Osteoblast (primary cell): ENCODE measurements around the gene MFSD11. TPM values are rescaled to one million over a fixed set of nuclear protein-coding genes. Genes with fewer than 3 reads are reported as not detected.
"Not testable (repeated sequence)": the region's sequence is repeated elsewhere in the genome, so short reads cannot be mapped to it uniquely, and the experiment has no call there.

Source experiments
- DNase-seq: peaks from one replicate; pipeline ENCODE4 v3.0.0; 2011; ENCODE audit warnings: low spot score, mixed read lengths; ENCODE audit not compliant: insufficient read length; ENCODE audit errors: missing footprints
- H2AFZ ChIP-seq: 2 replicates; pipeline ENCODE4 v1.6.0; 2011; ENCODE audit warnings: mild to moderate bottlenecking, low read length
- H3K27ac ChIP-seq: 2 replicates; pipeline ENCODE4 v1.5.1; 2011; ENCODE audit warnings: mild to moderate bottlenecking, low read depth, low read length, moderate library complexity
- H3K27me3 ChIP-seq: 2 replicates; pipeline ENCODE4 v1.6.0; 2012; ENCODE audit warnings: mild to moderate bottlenecking, control low read depth, inconsistent platforms, low read length, moderate library complexity; ENCODE audit not compliant: insufficient read depth
- H3K36me3 ChIP-seq: 2 replicates; pipeline ENCODE4 v1.5.1; 2011; ENCODE audit warnings: mild to moderate bottlenecking, low read length, control low read depth, moderate library complexity; ENCODE audit not compliant: insufficient read depth
- H3K4me1 ChIP-seq: 2 replicates; pipeline ENCODE4 v1.5.1; 2011; ENCODE audit warnings: mild to moderate bottlenecking, low read length, control low read depth, moderate library complexity; ENCODE audit not compliant: insufficient read depth
- H3K4me2 ChIP-seq: 2 replicates; pipeline ENCODE4 v1.6.0; 2011; ENCODE audit warnings: mild to moderate bottlenecking, low read length; ENCODE audit not compliant: insufficient read depth
- H3K4me3 ChIP-seq: fragments of 200-600 bp; sonication (generic); 3 replicates; pipeline ENCODE4 v1.5.1; 2012; ENCODE audit warnings: mild to moderate bottlenecking, low read length, inconsistent platforms; ENCODE audit not compliant: insufficient read depth
- H3K79me2 ChIP-seq: 2 replicates; pipeline ENCODE4 v1.6.0; 2012; ENCODE audit warnings: mild to moderate bottlenecking, low read length, control low read depth, inconsistent platforms; ENCODE audit not compliant: insufficient read depth
- H3K9me3 ChIP-seq: 2 replicates; pipeline ENCODE4 v1.5.1; 2011; ENCODE audit warnings: low read depth, low read length, control low read depth
- H4K20me1 ChIP-seq: 2 replicates; pipeline ENCODE4 v1.6.0; 2012; ENCODE audit warnings: mild to moderate bottlenecking, low read length, control low read depth; ENCODE audit not compliant: insufficient read depth
- CTCF ChIP-seq: IDR thresholded peaks from 2 replicates; pipeline ENCODE4 v1.5.1; 2011; ENCODE audit warnings: mild to moderate bottlenecking, low read depth, low read length, moderate library complexity; ENCODE audit errors: extremely low read depth
- total RNA-seq: library from RNA; depleted of rRNA; stranded (reverse); fragments of >200 nt; gene quantifications from 2 replicates; pipeline ENCODE4 v1.2.3, GENCODE V29; 2012

MFSD11 gene
- total RNA-seq, 1 donor, result 42.0 TPM

- Histone ChIP-seq H3K4me2 (peak within 1 kb of the TSS; percentile 97), H4K20me1 (peaks cover 31% of the 10 kb centered on the region), H3K36me3 (peaks cover 54% of the 10 kb centered on the region), H2AFZ (peak within 1 kb of the TSS; percentile 70), H3K4me3 (peak within 1 kb of the TSS; percentile 96), H3K9me3 (no peaks in the 10 kb centered on the region), H3K79me2 (peaks cover 88% of the 10 kb centered on the region), H3K27me3 (no peaks in the 10 kb centered on the region), H3K4me1 (peaks cover 31% of the 10 kb centered on the region), H3K27ac (peak within 1 kb of the TSS; percentile 96)
- no peak for TF ChIP-seq CTCF
- peak; percentile 98 for DNase-seq
Observed at GRCh38 chr17:76726231-76726775, 11.6 kb upstream of the MFSD11 start, which contains the start of gene JMJD6. JMJD6 (minus strand) TSS chr17:76726606; CDS start chr17:76726475, 131 bp downstream.

- peaks cover 88% of the 10 kb centered on the region for H3K79me2 ChIP-seq
- peak; percentile 87 for DNase-seq
- peaks cover 31% of the 10 kb centered on the region for H4K20me1 ChIP-seq
- H3K27me3 ChIP-seq, result no peaks in the 10 kb centered on the region
- H2AFZ ChIP-seq, result peak within 1 kb of the TSS; percentile 70
- TF ChIP-seq CTCF, result peak; percentile 57
- peaks cover 31% of the 10 kb centered on the region for H3K4me1 ChIP-seq
- peak within 1 kb of the TSS; percentile 96 for H3K4me3 ChIP-seq
- H3K4me2 ChIP-seq, result peak within 1 kb of the TSS; percentile 97
- peaks cover 50% of the 10 kb centered on the region for H3K36me3 ChIP-seq
- peak within 1 kb of the TSS; percentile 96 for H3K27ac ChIP-seq
- H3K9me3 ChIP-seq, result no peaks in the 10 kb centered on the region
Observed at GRCh38 chr17:76726776-76727718, 10.9 kb upstream of the MFSD11 start, which contains the start of gene METTL23. METTL23 (plus strand) TSS chr17:76726839; CDS start chr17:76729711, 2,872 bp downstream.

GRCh38 chr17:76727745-76728456, 10.0 kb upstream of the MFSD11 start:
- H3K79me2 ChIP-seq, result peaks cover 89% of the 10 kb centered on the region
- H3K27me3 ChIP-seq, result no peaks in the 10 kb centered on the region
- peaks cover 49% of the 10 kb centered on the region for H3K36me3 ChIP-seq
- peaks cover 31% of the 10 kb centered on the region for H3K4me1 ChIP-seq
- TF ChIP-seq CTCF, result no peak
- H3K4me3 ChIP-seq, result peak overlapping the region; percentile 96
- H4K20me1 ChIP-seq, result peaks cover 35% of the 10 kb centered on the region
- H3K27ac ChIP-seq, result peak overlapping the region; percentile 96
- DNase-seq, result no peak
- no peaks in the 10 kb centered on the region for H3K9me3 ChIP-seq
- peak overlapping the region; percentile 97 for H3K4me2 ChIP-seq
- no peak overlapping the region for H2AFZ ChIP-seq

GRCh38 chr17:76731800-76732733, 5.9 kb upstream of the MFSD11 start:
- H3K4me3 ChIP-seq, H3K9me3 ChIP-seq, H2AFZ ChIP-seq, H3K27ac ChIP-seq, H3K27me3 ChIP-seq: not testable (repeated sequence)
- peaks cover 57% of the 10 kb centered on the region for H3K36me3 ChIP-seq
- H3K79me2 ChIP-seq, result peaks cover 95% of the 10 kb centered on the region
- peaks cover 47% of the 10 kb centered on the region for H4K20me1 ChIP-seq
- DNase-seq, result peak; percentile 11
- peak overlapping the region; percentile 94 for H3K4me2 ChIP-seq
- peaks cover 45% of the 10 kb centered on the region for H3K4me1 ChIP-seq
